Lung (tissue), 12 donors: Measurements from ENCODE around the gene MATN1. TPM values are rescaled to one million over a fixed set of nuclear protein-coding genes. Genes with fewer than 3 reads are reported as not detected.

Source experiments
- ATAC-seq: fragments of 200-7000 bp; cut with Tn5 transposase; one replicate; pipeline ENCODE4 v1.9.1; 2020; ENCODE audit warnings: moderate number of reproducible peaks; ENCODE audit not compliant: insufficient read depth, low FRiP score
- DNase-seq, 3 donors: peaks; one replicate each; pipeline ENCODE4 v3.0.0-alpha.2; 2013 to 2017
- H3K27ac ChIP-seq, 2 donors: one replicate each; pipeline ENCODE4 v1.5.1; 2013; ENCODE audit warnings: mild to moderate bottlenecking in 2 of 2, moderate library complexity in 2 of 2, control low read depth in 1 of 2, inconsistent platforms in 1 of 2, low read depth in 1 of 2, low read length in 1 of 2
- H3K27me3 ChIP-seq, 3 donors: one replicate each; pipeline ENCODE4 v1.5.1; 2013; ENCODE audit warnings: low read length in 2 of 3; ENCODE audit not compliant: control insufficient read depth in 3 of 3, insufficient read depth in 3 of 3
- H3K36me3 ChIP-seq, 4 donors: one replicate each; pipeline ENCODE4 v1.5.1; 2013; ENCODE audit warnings: low read length in 4 of 4, mild to moderate bottlenecking in 1 of 4, moderate library complexity in 1 of 4; ENCODE audit not compliant: control insufficient read depth in 4 of 4, insufficient read depth in 4 of 4
- H3K4me1 ChIP-seq, 5 donors: one replicate each; pipeline ENCODE4 v1.5.1; 2013; ENCODE audit warnings: low read length in 5 of 5, mild to moderate bottlenecking in 2 of 5, moderate library complexity in 1 of 5; ENCODE audit not compliant: control insufficient read depth in 5 of 5, insufficient read depth in 5 of 5
- H3K4me3 ChIP-seq: one replicate; pipeline ENCODE4 v1.5.1; 2013; ENCODE audit warnings: mild to moderate bottlenecking, control low read depth, moderate library complexity
- H3K9ac ChIP-seq, 2 donors: one replicate each; pipeline ENCODE4 v1.5.1; 2013; ENCODE audit warnings: low read length in 2 of 2, control low read depth in 1 of 2; ENCODE audit not compliant: insufficient read depth in 1 of 2
- H3K9me3 ChIP-seq, 4 donors: one replicate each; pipeline ENCODE4 v1.5.1; 2013; ENCODE audit warnings: low read length in 3 of 4, mild to moderate bottlenecking in 1 of 4, moderate library complexity in 1 of 4; ENCODE audit not compliant: control insufficient read depth in 4 of 4, insufficient read depth in 3 of 4
- CTCF ChIP-seq: IDR thresholded peaks from 2 replicates; pipeline ENCODE4 v1.5.1; 2012; ENCODE audit warnings: mild to moderate bottlenecking; ENCODE audit errors: control extremely low read depth, extremely low read depth
- WGBS, 2 donors: extraction: QIAGEN DNeasy Blood & Tissue Kit; methylation state at CpG; one replicate each; pipeline ENCODE4 v1.1.7; 2013; 5-methylcytosine and 5-hydroxymethylcytosine counted together
- polyA plus RNA-seq, 2 donors: library from polyadenylated mRNA; stranded (reverse); fragments of 200-250 nt; gene quantifications; one replicate each; pipeline ENCODE4 v1.2.1, GENCODE V29; 2013
- total RNA-seq, 2 donors: library from RNA; depleted of rRNA in 1 of 2; stranded (reverse); fragments of >200 nt in 1 of 2; gene quantifications; one replicate each; pipeline ENCODE4 v1.2.1, GENCODE V29; 2014 to 2021
- donor health status: control.
- donor health status: control.
- donor health status: Bipolar disorder and iron deficiency.
- donor health status: healthy.
- donor health status: DM: yes; HTN: yes; CAD: no.

The MATN1 gene
- total and polyA plus RNA-seq, 4 donors, result 0.15 to 0.57 (median 0.17) TPM

- no peak for TF ChIP-seq CTCF
- Histone ChIP-seq H3K27me3 (no peaks in the 10 kb centered on the region), H3K27ac (no peak overlapping the region), H3K36me3 (peaks cover 0 to 3% (median 0%) of the 10 kb centered on the region in 4 donors), H3K4me3 (no peak overlapping the region), H3K4me1 (peaks cover 0 to 3% (median 0%) of the 10 kb centered on the region in 5 donors), H3K9ac (no peak overlapping the region), H3K9me3 (peaks cover 0 to 2% (median 0%) of the 10 kb centered on the region in 4 donors)
- 82 to 84% methylated on average over 7 of the region's 7 CpGs for WGBS, 2 donors
- DNase-seq (no peak), ATAC-seq (no peak)
Measured at GRCh38 chr1:30726236-30726635, 2.9 kb upstream of the MATN1 start.

GRCh38 chr1:30725450-30726095 is 2.2 kb upstream of the MATN1 start:
- H3K27ac ChIP-seq, result no peak overlapping the region
- H3K27me3 ChIP-seq, result no peaks in the 10 kb centered on the region
- 91 to 95% methylated on average over 17 of the region's 17 CpGs for WGBS, 2 donors
- H3K9me3 ChIP-seq, result peaks cover 0 to 2% (median 0%) of the 10 kb centered on the region in 4 donors
- no peak for TF ChIP-seq CTCF
- no peak overlapping the region for H3K4me3 ChIP-seq
- peaks cover 0 to 3% (median 0%) of the 10 kb centered on the region in 4 donors for H3K36me3 ChIP-seq
- peaks cover 0 to under 1% (median 0%) of the 10 kb centered on the region in 5 donors for H3K4me1 ChIP-seq
- no peak overlapping the region for H3K9ac ChIP-seq
- no peak for DNase-seq
- no peak for ATAC-seq

- 84 to 87% methylated on average over 5 of the region's 5 CpGs for whole genome bisulfite sequencing, 2 donors
- H3K9me3 ChIP-seq, result no peaks in the 10 kb centered on the region
- no peak overlapping the region for H3K9ac ChIP-seq
- ATAC-seq (no peak), DNase-seq (no peak)
- no peaks in the 10 kb centered on the region for H3K4me1 ChIP-seq
- no peaks in the 10 kb centered on the region for H3K27me3 ChIP-seq
- H3K36me3 ChIP-seq, result peaks cover 0 to 3% (median 0%) of the 10 kb centered on the region in 4 donors
- H3K4me3 ChIP-seq, result no peak overlapping the region
- no peak overlapping the region for H3K27ac ChIP-seq
- TF ChIP-seq CTCF, result no peak
Measured at GRCh38 chr1:30724655-30725421, 1.5 kb upstream of the MATN1 start.
